GM12873 (cell line): ENCODE measurements around the gene PTGER1.

Experiments
- CTCF ChIP-seq: IDR thresholded peaks from 2 replicates; pipeline ENCODE4 v1.5.1; 2012; ENCODE audit warnings: low read depth, mild to moderate bottlenecking, moderate library complexity, low read length, control low read depth; ENCODE audit not compliant: insufficient read depth; ENCODE audit errors: missing control alignments

The PTGER1 gene

DNA sequence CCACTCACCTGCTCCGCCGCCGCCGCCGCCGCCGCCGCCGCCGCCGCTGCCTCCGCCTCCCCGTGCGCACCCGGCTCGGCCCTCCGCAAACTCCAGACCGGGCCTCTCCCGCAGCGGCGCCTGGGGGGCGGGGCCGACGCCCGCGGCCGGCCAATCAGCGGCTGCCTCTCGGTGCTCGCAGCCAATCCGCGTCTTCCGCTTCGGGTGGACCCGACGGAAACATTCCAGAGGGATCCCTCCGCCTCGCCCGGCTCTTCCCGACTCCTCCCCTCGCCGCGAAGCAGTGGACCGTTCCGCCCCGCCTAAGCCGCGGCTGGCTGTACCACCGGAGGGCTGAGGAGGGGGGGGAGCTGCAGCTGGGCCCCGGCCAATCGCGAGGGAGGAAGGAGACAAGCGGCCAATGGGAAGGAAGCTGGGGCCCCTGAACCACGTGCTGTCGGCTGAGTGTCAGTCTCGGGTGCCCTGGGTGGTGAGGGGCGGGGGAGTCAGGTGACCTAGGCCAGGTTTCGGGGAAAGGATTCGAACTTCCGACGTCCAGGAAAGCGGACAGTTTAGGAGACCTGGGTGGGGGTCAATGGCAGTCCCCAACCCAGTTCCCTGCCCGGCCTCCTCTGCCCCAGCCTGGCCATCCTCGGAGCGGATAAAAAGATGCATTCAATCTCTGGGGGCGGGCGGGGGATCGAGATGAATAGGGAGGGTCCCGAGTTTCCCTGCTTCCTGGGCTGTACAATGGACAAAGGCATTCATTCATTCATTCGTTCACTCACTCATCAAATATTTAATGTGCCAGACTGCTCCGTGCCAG, 21.1 kb upstream of the PTGER1 start, which contains the start of gene GIPC1:
Gene GIPC1 (minus strand): TSS at position 99 of the 805 bp plus-strand sequence. CDS start 13,151 bp downstream, outside the sequence.
- no peak for TF ChIP-seq CTCF

GRCh38 chr19:14495672-14496028, 20.5 kb upstream of the PTGER1 start:
- TF ChIP-seq CTCF = no peak

- no peak for TF ChIP-seq CTCF
These were observed 19.9 kb upstream of the PTGER1 start for GRCh38 chr19:14494910-14495671.

DNA sequence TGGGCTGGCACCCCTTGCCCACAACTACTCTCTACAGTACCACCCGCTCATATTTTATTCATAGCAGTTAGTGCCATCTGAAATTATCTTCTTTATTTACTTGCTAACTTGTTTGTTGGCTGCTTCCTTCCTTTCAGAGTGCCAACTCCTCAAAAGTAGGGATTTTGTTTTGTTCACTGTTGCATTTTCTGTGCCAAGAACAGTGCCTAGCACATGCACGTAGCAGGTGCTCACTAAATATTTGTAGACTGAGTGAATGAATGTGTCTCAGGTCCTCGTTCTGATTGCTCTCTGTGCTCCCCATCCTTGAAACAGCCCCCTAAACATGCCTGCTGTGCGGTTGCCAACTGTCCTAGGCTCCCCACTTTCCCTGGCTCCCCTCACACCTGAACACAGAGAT, 19.3 kb upstream of the PTGER1 start:
- TF ChIP-seq CTCF = no peak

- TF ChIP-seq CTCF = no peak
These were observed 17.7 kb upstream of the PTGER1 start for GRCh38 chr19:14492756-14493337.

GRCh38 chr19:14487370-14488125, 12.4 kb upstream of the PTGER1 start:
- TF ChIP-seq CTCF = no peak
